Activated naive CD4-positive, alpha-beta T cell treated with anti-CD3 and anti-CD28 coated beads for 36 hours (primary cell): ENCODE data around the gene CUL9. TPM values are rescaled to one million over a fixed set of nuclear protein-coding genes. Genes with fewer than 3 reads are reported as not detected.
A peak's percentile ranks its signal among the peaks of the same experiment; 100 is the strongest.

Experiments used
- CTCF ChIA-PET: fragments of 350-600 bp; sonication (Branson Sonifier 250); formaldehyde crosslinking; loops from one replicate; lab custom pipeline; 2021; ENCODE audit warnings: antibody characterized with exemption; lab: Charles Lee
- DNase-seq: peaks from one replicate; pipeline ENCODE4 v3.0.0-alpha.2; 2020
- H3K27ac Mint-ChIP-seq: one replicate; pipeline ENCODE4 v1.8.0; 2021; ENCODE audit warnings: mild to moderate bottlenecking, mixed read lengths
- H3K27me3 Mint-ChIP-seq: one replicate; pipeline ENCODE4 v1.8.0; 2021; ENCODE audit warnings: low read depth, mixed read lengths
- H3K36me3 Mint-ChIP-seq: one replicate; pipeline ENCODE4 v1.8.0; 2021; ENCODE audit warnings: low read depth, mixed read lengths
- H3K4me1 Mint-ChIP-seq: one replicate; pipeline ENCODE4 v1.8.0; 2021; ENCODE audit warnings: low read depth, mixed read lengths
- H3K4me3 Mint-ChIP-seq: one replicate; pipeline ENCODE4 v1.8.0; 2021; ENCODE audit warnings: mild to moderate bottlenecking, moderate library complexity, mixed read lengths
- H3K9me3 Mint-ChIP-seq: one replicate; pipeline ENCODE4 v1.8.0; 2021; ENCODE audit warnings: mixed read lengths
- intact Hi-C: fragments of 100-400 bp; cut with micrococcal nuclease; formaldehyde crosslinking; loops from one replicate; pipeline ENCODE4 v1.15.1; 2023
- total RNA-seq, 2 experiments: library from RNA; stranded (reverse); gene quantifications; one replicate each; pipeline ENCODE4 v1.2.3, GENCODE V29; 2021

Gene CUL9
- total RNA-seq, 2 experiments from 2014 or later: 43.1 to 49.3 TPM

GRCh38 chr6:43187821-43188220, 5.8 kb downstream of the CUL9 start:
- peaks cover 43% of the 10 kb centered on the region for H3K4me1 Mint-ChIP-seq
- H3K36me3 Mint-ChIP-seq: peaks cover 25% of the 10 kb centered on the region

DNA sequence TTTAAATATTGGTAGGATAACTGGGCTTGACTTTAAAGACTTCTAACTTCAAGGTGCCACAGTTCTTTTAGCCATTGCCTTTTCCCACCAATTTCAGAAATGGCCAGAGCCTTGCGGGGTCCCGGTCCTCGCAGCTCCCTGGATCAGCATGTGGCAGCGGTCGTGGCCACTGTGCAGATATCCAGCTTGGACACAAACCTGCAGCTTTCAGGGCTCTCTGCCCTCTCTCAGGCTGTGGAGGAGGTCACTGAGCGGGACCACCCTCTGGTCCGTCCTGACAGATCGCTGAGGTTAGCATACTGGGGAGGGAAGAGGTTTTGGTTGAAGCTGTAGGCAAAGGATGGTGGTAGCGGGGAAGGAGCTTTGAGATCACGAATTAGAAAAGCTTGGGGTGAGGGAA, 6.4 kb downstream of the CUL9 start:
- Mint-ChIP-seq H3K4me1 (peaks cover 38% of the 10 kb centered on the region), H3K27me3 (no peaks in the 10 kb centered on the region), H3K36me3 (peaks cover 28% of the 10 kb centered on the region), H3K4me3 (no peak overlapping the region), H3K27ac (no peak overlapping the region), H3K9me3 (no peaks in the 10 kb centered on the region)
- no peak for DNase-seq
- CTCF ChIA-PET: interaction anchor here (0.6 to 0.7 kb wide), 2 partner anchors 193 to 382 kb away, joined by 3 read pairs; no protein-coding TSS in a partner anchor
- intact Hi-C loops: no loop called here

More at GRCh38 chr6:43187821-43188220, 5.8 kb downstream of the CUL9 start:
- DNase-seq: no peak
- Mint-ChIP-seq H3K27me3 (no peaks in the 10 kb centered on the region), H3K9me3 (no peaks in the 10 kb centered on the region), H3K27ac (peak overlapping the region; percentile 46), H3K4me3 (no peak overlapping the region)
- intact Hi-C loops: no loop called here
- CTCF ChIA-PET: interaction anchor here (0.6 kb wide), 1 partner anchor 194 kb away, joined by 3 read pairs; no protein-coding TSS in a partner anchor

DNA sequence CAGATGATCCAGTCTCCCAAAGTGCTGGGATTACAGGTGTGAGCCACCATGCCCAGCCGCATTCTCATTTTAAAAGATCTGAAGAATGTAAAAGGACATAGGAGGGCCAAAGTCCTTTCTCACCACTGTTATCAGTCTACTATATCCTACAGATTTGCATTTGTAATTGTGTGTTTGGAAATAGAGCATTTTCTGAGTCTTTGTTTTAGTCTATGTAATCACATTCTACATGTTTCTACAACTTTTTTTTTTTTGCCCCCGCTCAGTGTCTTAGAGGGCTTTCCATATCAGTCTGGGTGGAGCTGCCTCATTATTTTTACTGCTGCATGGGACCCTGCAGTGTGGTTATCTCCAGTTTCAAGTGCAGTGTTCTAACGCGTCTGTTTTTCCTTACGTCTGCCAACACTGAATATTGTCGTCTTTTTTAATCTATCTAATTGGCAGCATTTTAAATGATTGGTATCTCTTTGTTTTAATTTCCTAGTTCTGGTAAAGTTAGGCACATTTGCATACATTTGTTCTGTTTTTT, 7.8 kb downstream of the CUL9 start:
- Mint-ChIP-seq H3K36me3 (peaks cover 29% of the 10 kb centered on the region), H3K4me1 (peaks cover 24% of the 10 kb centered on the region), H3K4me3 (no peak overlapping the region), H3K27me3 (no peaks in the 10 kb centered on the region), H3K27ac (no peak overlapping the region), H3K9me3 (no peaks in the 10 kb centered on the region)
- DNase-seq: no peak
- intact Hi-C loops: no loop called here
- CTCF ChIA-PET: interaction anchor here (0.7 to 1.2 kb wide), 2 partner anchors 8 to 40 kb away, joined by 3 read pairs; partner anchors contain the start of gene CUL9

DNA sequence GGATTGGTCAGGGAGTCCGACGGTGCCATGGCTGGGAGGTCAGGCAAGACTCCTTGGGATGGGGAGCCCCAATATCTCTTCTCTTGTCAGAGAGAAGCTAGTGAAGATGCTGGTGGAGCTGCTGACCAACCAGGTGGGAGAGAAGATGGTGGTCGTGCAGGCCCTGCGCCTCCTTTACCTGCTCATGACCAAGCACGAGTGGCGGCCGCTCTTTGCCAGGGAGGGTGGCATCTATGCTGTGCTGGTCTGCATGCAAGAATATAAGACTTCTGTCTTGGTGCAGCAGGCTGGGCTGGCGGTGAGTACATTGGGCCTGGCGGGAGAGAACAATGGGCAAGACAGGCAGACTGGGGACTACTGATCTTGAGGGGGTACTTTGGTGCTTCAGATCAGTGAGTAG, 10.9 kb downstream of the CUL9 start:
- no peak overlapping the region for H3K27ac Mint-ChIP-seq

DNA sequence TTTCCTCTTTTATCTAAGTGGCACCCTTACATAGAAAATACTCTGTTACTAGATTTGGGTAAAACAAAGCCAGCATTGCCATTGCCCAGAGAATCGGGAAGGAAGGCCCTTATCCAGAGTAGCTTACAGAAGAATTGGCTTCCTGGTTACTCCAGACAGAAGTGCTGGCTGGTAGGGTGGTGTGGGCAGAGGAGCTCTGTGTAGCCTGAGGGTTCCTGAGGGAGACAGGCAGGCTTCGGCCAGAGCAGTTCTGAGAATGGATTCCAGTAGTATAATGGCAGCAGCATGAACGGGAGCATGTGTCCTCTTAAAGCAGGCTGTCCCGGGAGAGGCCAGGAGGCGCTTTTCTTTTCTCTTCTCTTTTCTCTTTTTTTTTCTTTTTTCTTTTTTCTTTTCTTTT, 11.9 kb downstream of the CUL9 start:
- Mint-ChIP-seq H3K36me3 (peaks cover 26% of the 10 kb centered on the region), H3K4me3 (no peak overlapping the region), H3K9me3 (no peaks in the 10 kb centered on the region), H3K4me1 (peaks cover 8% of the 10 kb centered on the region), H3K27me3 (no peaks in the 10 kb centered on the region), H3K27ac (no peak overlapping the region)
- intact Hi-C loops: no loop called here
- DNase-seq: no peak
- CTCF ChIA-PET: interaction anchor here (0.6 kb wide), 1 partner anchor 15 kb away, joined by 7 read pairs; no protein-coding TSS in a partner anchor

More for the DNA sequence above, 10.9 kb downstream of the CUL9 start:
- intact Hi-C loops: no loop called here
- H3K36me3 Mint-ChIP-seq: peaks cover 30% of the 10 kb centered on the region
- H3K27me3 Mint-ChIP-seq: no peaks in the 10 kb centered on the region
- CTCF ChIA-PET: interaction anchor here (0.6 kb wide), 1 partner anchor 187 kb away, joined by 3 read pairs; no protein-coding TSS in a partner anchor
- H3K4me1 Mint-ChIP-seq: peaks cover 8% of the 10 kb centered on the region
- no peaks in the 10 kb centered on the region for H3K9me3 Mint-ChIP-seq
- no peak for DNase-seq
- no peak overlapping the region for H3K4me3 Mint-ChIP-seq

GRCh38 chr6:43196337-43196736, 14.3 kb downstream of the CUL9 start:
- H3K4me1 Mint-ChIP-seq: no peaks in the 10 kb centered on the region
- no peaks in the 10 kb centered on the region for H3K27me3 Mint-ChIP-seq
- no peak overlapping the region for H3K4me3 Mint-ChIP-seq
- no peak for DNase-seq
- H3K27ac Mint-ChIP-seq: no peak overlapping the region
- peaks cover 34% of the 10 kb centered on the region for H3K36me3 Mint-ChIP-seq
- no peaks in the 10 kb centered on the region for H3K9me3 Mint-ChIP-seq
- CTCF ChIA-PET: no interaction called here
- intact Hi-C loops: no loop called here

GRCh38 chr6:43199912-43200311, 17.9 kb downstream of the CUL9 start:
- intact Hi-C loops: no loop called here

DNA sequence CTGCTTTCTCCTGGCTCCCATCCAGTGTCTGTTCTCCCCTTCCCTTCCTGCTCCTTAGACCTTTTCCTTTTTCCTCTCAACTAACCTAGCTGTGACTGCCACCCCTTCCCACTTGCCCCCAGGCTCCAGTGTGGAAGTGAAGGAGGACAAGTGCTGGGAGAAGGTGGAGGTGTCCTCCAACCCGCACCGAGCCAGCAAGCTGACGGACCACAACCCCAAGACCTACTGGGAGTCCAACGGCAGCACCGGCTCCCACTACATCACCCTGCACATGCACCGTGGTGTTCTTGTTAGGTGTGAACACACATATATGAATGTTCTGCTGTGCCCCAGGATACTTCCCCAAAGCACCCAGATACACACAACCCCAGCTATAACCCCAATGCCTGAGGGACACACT, 18.5 kb downstream of the CUL9 start:
- H3K27me3 Mint-ChIP-seq: no peaks in the 10 kb centered on the region
- CTCF ChIA-PET: interaction anchor here (0.6 to 1.5 kb wide), 3 partner anchors 29 to 108 kb away, joined by 3 to 5 read pairs (median 4); partner anchors contain the start of genes CRIP3 and DNPH1
- no peak for DNase-seq
- no peak overlapping the region for H3K27ac Mint-ChIP-seq
- no peak overlapping the region for H3K4me3 Mint-ChIP-seq
- intact Hi-C loops: no loop called here
- H3K4me1 Mint-ChIP-seq: no peaks in the 10 kb centered on the region
- H3K9me3 Mint-ChIP-seq: no peaks in the 10 kb centered on the region
- H3K36me3 Mint-ChIP-seq: peaks cover 25% of the 10 kb centered on the region

More at GRCh38 chr6:43199912-43200311, 17.9 kb downstream of the CUL9 start:
- Mint-ChIP-seq H3K27me3 (no peaks in the 10 kb centered on the region), H3K4me1 (no peaks in the 10 kb centered on the region), H3K27ac (no peak overlapping the region), H3K4me3 (no peak overlapping the region), H3K36me3 (peaks cover 26% of the 10 kb centered on the region), H3K9me3 (no peaks in the 10 kb centered on the region)
- no peak for DNase-seq
- CTCF ChIA-PET: no interaction called here

- CTCF ChIA-PET: interaction anchor here (1.5 kb wide), 1 partner anchor 59 kb away, joined by 3 read pairs; no protein-coding TSS in a partner anchor
- Mint-ChIP-seq H3K4me3 (no peak overlapping the region), H3K27me3 (no peaks in the 10 kb centered on the region), H3K36me3 (peaks cover 22% of the 10 kb centered on the region), H3K27ac (no peak overlapping the region), H3K9me3 (no peaks in the 10 kb centered on the region), H3K4me1 (no peaks in the 10 kb centered on the region)
- intact Hi-C loops: no loop called here
- DNase-seq: no peak
Observed at GRCh38 chr6:43202451-43202850, 20.5 kb downstream of the CUL9 start.

- intact Hi-C loops: no loop called here
- no peak overlapping the region for H3K27ac Mint-ChIP-seq
- DNase-seq: no peak
Observed at GRCh38 chr6:43203029-43203717, 21.2 kb downstream of the CUL9 start.

GRCh38 chr6:43203718-43204095, 21.7 kb downstream of the CUL9 start:
- intact Hi-C loops: no loop called here
- Mint-ChIP-seq H3K27me3 (no peaks in the 10 kb centered on the region), H3K9me3 (no peaks in the 10 kb centered on the region), H3K36me3 (peaks cover 22% of the 10 kb centered on the region), H3K4me3 (no peak overlapping the region), H3K4me1 (no peaks in the 10 kb centered on the region), H3K27ac (no peak overlapping the region)
- CTCF ChIA-PET: interaction anchor here (1.5 kb wide), 1 partner anchor 60 kb away, joined by 3 read pairs; no protein-coding TSS in a partner anchor
- no peak for DNase-seq

More at GRCh38 chr6:43203029-43203717, 21.2 kb downstream of the CUL9 start:
- Mint-ChIP-seq H3K36me3 (peaks cover 22% of the 10 kb centered on the region), H3K4me1 (no peaks in the 10 kb centered on the region), H3K9me3 (no peaks in the 10 kb centered on the region), H3K27me3 (no peaks in the 10 kb centered on the region), H3K4me3 (no peak overlapping the region)
- CTCF ChIA-PET: interaction anchor here (1.5 kb wide), 1 partner anchor 59 kb away, joined by 3 read pairs; no protein-coding TSS in a partner anchor

- CTCF ChIA-PET: no interaction called here
- no peak overlapping the region for H3K27ac Mint-ChIP-seq
Observed at GRCh38 chr6:43204271-43205105, 22.5 kb downstream of the CUL9 start.

More at GRCh38 chr6:43204271-43205105, 22.5 kb downstream of the CUL9 start:
- H3K36me3 Mint-ChIP-seq: peaks cover 22% of the 10 kb centered on the region
- intact Hi-C loops: no loop called here
- H3K9me3 Mint-ChIP-seq: no peaks in the 10 kb centered on the region
- no peak overlapping the region for H3K4me3 Mint-ChIP-seq
- no peaks in the 10 kb centered on the region for H3K4me1 Mint-ChIP-seq
- no peaks in the 10 kb centered on the region for H3K27me3 Mint-ChIP-seq
- DNase-seq: no peak
